Cardiac fibroblast (primary cell): ENCODE measurements around the gene GABRG3.

ENCODE experiments used
- DNase-seq, 2 donors: peaks; one replicate each; pipeline versions ENCODE4 v3.0.0 to v3.0.0-alpha.2; 2010; ENCODE audit warnings: low read depth in 2 of 2
- H3K4me3 ChIP-seq, 2 donors: replicated peaks in 1 of 2; 1 replicate in 1 of 2; 2 replicates in 1 of 2; pipeline ENCODE4 v1.5.1; 2011; ENCODE audit warnings: low read depth in 2 of 2, low read length in 2 of 2, mild to moderate bottlenecking in 2 of 2, moderate library complexity in 1 of 2
- CTCF ChIP-seq: IDR thresholded peaks from one replicate; pipeline ENCODE4 v1.5.1; 2011; ENCODE audit warnings: low read depth, mild to moderate bottlenecking, low read length, inconsistent platforms

The GABRG3 gene

GRCh38 chr15:27458345-27459084 lies 487.5 kb downstream of the GABRG3 start:
- no peak for TF ChIP-seq CTCF
- H3K4me3 ChIP-seq: no peak overlapping the region
- DNase-seq: no peak

GRCh38 chr15:27459836-27460235 lies 488.9 kb downstream of the GABRG3 start:
- no peak for DNase-seq
- TF ChIP-seq CTCF: no peak
- no peak overlapping the region for H3K4me3 ChIP-seq

- no peak for DNase-seq
- TF ChIP-seq CTCF: no peak
- H3K4me3 ChIP-seq: no peak overlapping the region
Measured at GRCh38 chr15:27461181-27461580, 490.2 kb downstream of the GABRG3 start.

GRCh38 chr15:27463525-27464088 lies 492.6 kb downstream of the GABRG3 start:
- no peak overlapping the region for H3K4me3 ChIP-seq
- no peak for TF ChIP-seq CTCF
- no peak for DNase-seq

GRCh38 chr15:27464941-27465612 lies 494.1 kb downstream of the GABRG3 start:
- no peak for DNase-seq
- no peak overlapping the region for H3K4me3 ChIP-seq
- TF ChIP-seq CTCF: no peak

- TF ChIP-seq CTCF: no peak
- no peak for DNase-seq
- H3K4me3 ChIP-seq: no peak overlapping the region
Measured at GRCh38 chr15:27466758-27467157, 495.8 kb downstream of the GABRG3 start.
